ENCODE measurements around the gene LIPN.
A peak's percentile ranks its signal among the peaks of the same experiment; 100 is the strongest.

The LIPN gene

DNA sequence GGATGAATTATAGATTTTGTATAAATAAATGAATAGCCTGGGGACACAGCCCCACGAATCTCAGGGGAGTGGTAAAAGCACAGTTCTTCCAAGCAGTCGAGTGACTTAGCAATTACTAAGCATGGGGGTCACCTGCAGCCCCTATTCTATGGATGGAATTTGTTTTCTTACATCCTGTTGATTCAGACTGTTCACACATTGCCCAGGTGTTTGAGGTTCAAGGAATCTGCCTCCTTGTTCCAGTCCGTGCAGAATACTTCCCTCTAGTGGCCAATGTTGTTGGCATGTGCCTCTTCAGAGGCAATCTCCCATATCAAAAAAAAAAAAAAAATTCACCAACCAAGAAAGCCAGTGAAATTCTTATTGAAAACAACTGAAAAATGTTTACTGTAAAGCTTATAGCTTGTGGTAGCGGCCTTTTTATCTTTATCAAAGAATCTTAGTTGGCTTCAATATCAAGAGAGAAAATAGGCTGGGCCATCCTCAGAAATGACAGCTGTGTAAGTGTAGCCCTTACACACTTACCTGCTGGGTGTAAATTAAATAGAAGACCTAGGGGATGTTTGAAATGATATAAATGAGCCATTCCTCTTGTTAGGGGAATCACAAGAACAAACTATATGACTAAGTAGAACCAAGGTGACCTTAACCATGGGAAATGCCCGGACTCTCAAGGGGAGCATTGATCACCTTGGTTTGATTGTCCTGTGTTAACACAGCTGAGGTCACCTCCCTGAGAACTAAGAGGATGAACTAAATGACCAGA, 50.6 kb downstream of the LIPN start:
- TF ChIP-seq, protein P1, sequence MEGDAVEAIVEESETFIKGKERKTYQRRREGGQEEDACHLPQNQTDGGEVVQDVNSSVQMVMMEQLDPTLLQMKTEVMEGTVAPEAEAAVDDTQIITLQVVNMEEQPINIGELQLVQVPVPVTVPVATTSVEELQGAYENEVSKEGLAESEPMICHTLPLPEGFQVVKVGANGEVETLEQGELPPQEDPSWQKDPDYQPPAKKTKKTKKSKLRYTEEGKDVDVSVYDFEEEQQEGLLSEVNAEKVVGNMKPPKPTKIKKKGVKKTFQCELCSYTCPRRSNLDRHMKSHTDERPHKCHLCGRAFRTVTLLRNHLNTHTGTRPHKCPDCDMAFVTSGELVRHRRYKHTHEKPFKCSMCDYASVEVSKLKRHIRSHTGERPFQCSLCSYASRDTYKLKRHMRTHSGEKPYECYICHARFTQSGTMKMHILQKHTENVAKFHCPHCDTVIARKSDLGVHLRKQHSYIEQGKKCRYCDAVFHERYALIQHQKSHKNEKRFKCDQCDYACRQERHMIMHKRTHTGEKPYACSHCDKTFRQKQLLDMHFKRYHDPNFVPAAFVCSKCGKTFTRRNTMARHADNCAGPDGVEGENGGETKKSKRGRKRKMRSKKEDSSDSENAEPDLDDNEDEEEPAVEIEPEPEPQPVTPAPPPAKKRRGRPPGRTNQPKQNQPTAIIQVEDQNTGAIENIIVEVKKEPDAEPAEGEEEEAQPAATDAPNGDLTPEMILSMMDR (IDR thresholded peaks at IDR 0.05) = peak; percentile 59

DNA sequence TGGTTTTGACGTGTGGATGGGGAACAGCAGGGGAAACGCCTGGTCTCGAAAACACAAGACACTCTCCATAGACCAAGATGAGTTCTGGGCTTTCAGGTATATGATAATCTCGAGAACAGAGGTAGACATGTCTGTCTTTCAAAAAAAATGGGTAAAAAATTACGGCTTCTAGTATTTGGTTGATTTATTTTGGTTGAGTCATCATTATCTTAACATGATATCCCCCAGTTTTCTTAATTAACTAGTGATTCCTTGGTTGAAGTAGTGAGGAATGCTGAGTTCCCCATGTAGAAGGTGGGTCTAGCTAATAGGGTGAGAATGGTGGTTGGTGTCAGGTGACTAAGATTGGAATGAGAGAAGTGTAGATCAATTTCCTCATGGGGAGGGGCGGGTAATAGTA, 53.4 kb downstream of the LIPN start:
- TF ChIP-seq, protein P1 (IDR thresholded peaks at IDR 0.05) = no peak

DNA sequence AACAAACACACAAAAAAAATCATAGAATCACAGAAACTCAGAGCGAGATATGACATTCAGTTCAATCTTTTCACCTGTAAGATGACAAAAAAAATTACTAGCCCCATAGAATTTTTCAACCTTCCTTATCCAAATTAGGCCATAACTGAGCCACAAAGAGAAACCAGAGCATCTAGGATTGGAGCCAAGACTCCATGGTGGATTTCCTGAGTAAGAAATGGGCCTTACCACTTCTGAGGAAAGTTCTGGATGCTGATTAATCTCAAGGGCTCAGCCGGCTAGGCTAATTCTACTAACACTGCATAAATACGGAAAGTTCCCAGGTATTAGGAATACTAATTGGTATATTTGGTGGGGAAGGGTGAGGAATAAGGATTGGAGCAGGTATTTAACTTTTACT, 59.5 kb downstream of the LIPN start:
- TF ChIP-seq, protein P1 (IDR thresholded peaks at IDR 0.05) = no peak

DNA sequence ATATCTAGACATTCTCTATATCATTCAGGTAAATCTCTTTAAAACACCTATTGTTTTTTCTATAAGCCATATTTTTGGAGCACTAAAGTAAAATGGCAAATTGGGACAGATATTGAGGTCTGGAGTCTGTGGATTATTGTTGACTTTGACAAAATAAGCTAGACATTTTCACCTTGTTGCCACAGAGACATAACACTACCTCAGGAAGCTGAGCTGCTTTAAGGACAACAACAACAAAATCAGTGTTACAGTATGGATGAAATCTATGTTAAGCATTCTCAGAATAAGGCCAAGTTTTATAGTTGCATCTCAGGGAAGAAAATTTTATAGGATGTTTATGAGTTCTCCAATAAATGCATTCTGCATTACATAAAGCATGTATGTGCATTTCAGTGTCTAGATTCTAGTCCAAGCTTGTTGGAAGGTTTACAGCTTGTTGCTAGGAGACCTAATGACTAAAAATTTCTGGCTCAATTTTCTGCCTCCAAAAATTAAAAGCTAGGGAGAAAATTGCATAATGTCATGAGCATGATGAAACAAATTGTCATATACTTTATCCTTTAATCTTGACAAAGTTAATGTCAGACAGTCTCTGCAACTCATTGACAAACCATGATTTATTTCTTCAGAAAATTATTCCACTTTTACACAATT, 61.1 kb downstream of the LIPN start:
- TF ChIP-seq, protein P1 (IDR thresholded peaks at IDR 0.05) = no peak

DNA sequence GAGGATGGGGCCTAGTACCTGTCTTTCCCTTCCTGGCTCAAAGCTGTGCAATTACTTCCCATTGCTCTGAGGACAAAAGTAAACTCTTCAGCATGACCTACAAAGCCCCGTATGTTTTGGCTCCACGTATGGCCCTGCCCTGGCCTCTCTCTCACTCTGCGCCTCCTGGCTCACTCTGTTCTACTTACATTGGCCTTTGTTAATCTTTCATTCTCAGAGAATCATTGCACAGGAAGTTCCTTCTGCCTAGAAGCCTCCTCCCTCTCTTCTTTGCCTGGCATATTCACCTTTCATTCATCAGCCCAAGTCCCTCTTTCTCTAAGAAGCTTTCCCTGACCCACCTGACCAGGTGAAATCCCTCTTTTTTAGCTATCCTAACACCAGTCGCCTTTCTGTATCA, 66.6 kb downstream of the LIPN start:
- TF ChIP-seq, protein P1 (IDR thresholded peaks at IDR 0.05) = no peak

DNA sequence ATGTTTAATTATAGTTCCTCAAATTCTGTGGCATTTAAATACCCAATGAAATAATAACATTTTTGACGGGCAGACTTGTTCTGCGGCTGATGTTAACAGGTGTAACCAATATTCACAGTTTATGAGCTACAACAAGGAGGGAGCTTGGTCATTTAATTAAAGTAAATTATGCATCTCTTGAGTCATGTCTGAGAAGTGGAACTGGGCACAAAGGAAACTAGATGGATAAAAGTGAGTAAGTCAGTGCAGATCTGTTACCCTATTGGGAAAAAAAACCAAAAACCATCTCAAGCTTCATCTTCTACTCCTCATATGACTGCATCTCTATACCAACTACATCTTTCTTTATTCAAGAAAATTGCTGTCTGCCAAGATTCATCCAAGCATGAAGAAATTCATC, 67.9 kb downstream of the LIPN start:
- TF ChIP-seq, protein P1 (IDR thresholded peaks at IDR 0.05) = no peak

DNA sequence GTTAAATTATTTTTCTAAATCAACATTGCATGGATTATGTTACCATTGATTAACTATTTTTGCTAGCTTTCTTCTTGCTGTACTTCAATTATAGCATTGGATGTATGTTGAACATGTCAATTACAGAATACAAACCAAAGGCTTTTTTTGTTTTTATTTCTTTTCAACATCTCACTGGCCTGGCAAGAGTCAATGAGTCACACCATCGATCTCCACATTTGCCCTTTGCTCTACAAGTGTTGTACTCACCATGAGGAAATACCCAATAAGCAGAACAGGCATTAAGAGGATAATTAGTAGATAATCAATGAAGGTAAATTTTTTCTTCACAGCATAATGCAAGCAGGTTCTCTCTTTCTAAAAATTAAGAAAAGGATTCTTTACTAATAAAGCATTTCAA, 68.5 kb downstream of the LIPN start:
- TF ChIP-seq, protein P1 (IDR thresholded peaks at IDR 0.05) = no peak
